Measurements from ENCODE around the gene ABHD12. TPM values are rescaled to one million over a fixed set of nuclear protein-coding genes. Genes with fewer than 3 reads are reported as not detected.
A peak's percentile ranks its signal among the peaks of the same experiment; 100 is the strongest.

ABHD12 gene
- total and polyA plus RNA-seq, 2 donors (not counting 3 experiments of a cell fraction or from before 2014, with no cell fraction given): 19.2 to 36.0 TPM

DNA sequence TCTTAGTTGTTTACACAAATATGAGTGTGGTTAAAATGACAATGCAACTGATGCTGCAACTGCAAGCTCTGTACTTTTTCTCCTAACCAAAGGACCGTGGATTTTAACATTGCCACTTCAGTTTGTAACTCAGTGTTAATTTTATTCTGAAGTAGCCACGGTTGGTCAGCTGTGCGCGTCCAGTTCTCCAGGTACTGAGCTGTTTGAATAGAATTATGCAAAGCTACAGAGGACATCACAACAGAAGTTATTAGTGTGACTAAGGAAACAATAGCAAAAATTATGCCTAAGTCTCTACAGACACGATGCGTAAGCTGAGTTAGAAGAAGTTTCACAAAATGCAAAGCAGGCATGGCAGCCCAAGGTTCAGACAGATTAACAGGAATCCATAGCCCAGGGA, 4.4 kb upstream of the ABHD12 start:
- Histone ChIP-seq H2AFZ (ENCODE audit: low read depth, low read length) (no peak overlapping the region), H3K9me1 (replicated peaks; ENCODE audit: control insufficient read depth, extremely low read depth, insufficient read depth, low read length) (no peaks in the 10 kb centered on the region), H4K20me1 (replicated peaks; ENCODE audit: control insufficient read depth, extremely low read depth, insufficient read depth, low read length) (no peaks in the 10 kb centered on the region), H3K27me3 (ENCODE audit: control insufficient read depth in 2 of 2, insufficient read depth in 2 of 2, low read length in 2 of 2) (peaks cover 0 to 1% of the 10 kb centered on the region in 2 experiments), H3K4me2 (ENCODE audit: insufficient read depth, low read length) (no peak overlapping the region), H3K4me3 (replicated peaks in 1 of 3; ENCODE audit: insufficient read depth in 1 of 3, low read depth in 1 of 3, low read length in 3 of 3) (no peak overlapping the region), H3K79me2 (ENCODE audit: control insufficient read depth, insufficient read depth, low read length) (peaks cover 3% of the 10 kb centered on the region), H3K9ac (replicated peaks; ENCODE audit: extremely low read depth, insufficient read depth, low read length) (no peak overlapping the region), H3K27ac (ENCODE audit: insufficient read depth, low read depth, low read length) (no peak overlapping the region), H3K9me3 (replicated peaks; ENCODE audit: control insufficient read depth, insufficient read depth, low read length) (no peaks in the 10 kb centered on the region), H3K4me1 (ENCODE audit: control insufficient read depth, extremely low read depth, insufficient read depth, low read length) (peaks cover 6% of the 10 kb centered on the region), H3K36me3 (ENCODE audit: control insufficient read depth in 2 of 2, extremely low read depth in 1 of 2, insufficient read depth in 2 of 2, low read length in 2 of 2) (no peaks in the 10 kb centered on the region)
- FAIRE-seq: no peak
- no peak for DNase-seq (ENCODE audit: low read depth, low spot score)
- dilution Hi-C loops (cut with MboI; ENCODE audit: extremely low pct_ligation_motif_present, low sequenced_read_pairs): no loop called here
- BruUV-seq (replicated peaks): no TSS peak
- intact Hi-C loops (cut with micrococcal nuclease): loop anchor here (5.0 to 10.0 kb wide), 3 partner anchors 227 to 338 kb away; partner anchors contain the start of genes ACSS1, NANP and ZNF337
- TF ChIP-seq POLR2AphosphoS5 (IDR thresholded peaks at IDR 0.05; ENCODE audit: insufficient read depth, low read depth, low read length): no peak
- TF ChIP-seq FOS (IDR thresholded peaks at IDR 0.05; ENCODE audit: borderline replicate concordance, insufficient read depth, low read length): no peak
- no peak for TF ChIP-seq MYC (IDR thresholded peaks at IDR 0.05; ENCODE audit: low read depth, low read length)
- TF ChIP-seq, protein P1, sequence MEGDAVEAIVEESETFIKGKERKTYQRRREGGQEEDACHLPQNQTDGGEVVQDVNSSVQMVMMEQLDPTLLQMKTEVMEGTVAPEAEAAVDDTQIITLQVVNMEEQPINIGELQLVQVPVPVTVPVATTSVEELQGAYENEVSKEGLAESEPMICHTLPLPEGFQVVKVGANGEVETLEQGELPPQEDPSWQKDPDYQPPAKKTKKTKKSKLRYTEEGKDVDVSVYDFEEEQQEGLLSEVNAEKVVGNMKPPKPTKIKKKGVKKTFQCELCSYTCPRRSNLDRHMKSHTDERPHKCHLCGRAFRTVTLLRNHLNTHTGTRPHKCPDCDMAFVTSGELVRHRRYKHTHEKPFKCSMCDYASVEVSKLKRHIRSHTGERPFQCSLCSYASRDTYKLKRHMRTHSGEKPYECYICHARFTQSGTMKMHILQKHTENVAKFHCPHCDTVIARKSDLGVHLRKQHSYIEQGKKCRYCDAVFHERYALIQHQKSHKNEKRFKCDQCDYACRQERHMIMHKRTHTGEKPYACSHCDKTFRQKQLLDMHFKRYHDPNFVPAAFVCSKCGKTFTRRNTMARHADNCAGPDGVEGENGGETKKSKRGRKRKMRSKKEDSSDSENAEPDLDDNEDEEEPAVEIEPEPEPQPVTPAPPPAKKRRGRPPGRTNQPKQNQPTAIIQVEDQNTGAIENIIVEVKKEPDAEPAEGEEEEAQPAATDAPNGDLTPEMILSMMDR (IDR thresholded peaks at IDR 0.05; ENCODE audit: extremely low read depth in 1 of 2, insufficient read depth in 1 of 2, low read depth in 1 of 2, low read length in 2 of 2): no peak
- TF ChIP-seq, protein P2, sequence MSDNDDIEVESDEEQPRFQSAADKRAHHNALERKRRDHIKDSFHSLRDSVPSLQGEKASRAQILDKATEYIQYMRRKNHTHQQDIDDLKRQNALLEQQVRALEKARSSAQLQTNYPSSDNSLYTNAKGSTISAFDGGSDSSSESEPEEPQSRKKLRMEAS (IDR thresholded peaks at IDR 0.05; ENCODE audit: insufficient read depth, insufficient read length): no peak
- CTCF ChIA-PET: interaction anchor here (0.7 kb wide), 1 partner anchor 63 kb away, joined by 3 read pairs; no protein-coding TSS in a partner anchor
- POLR2A ChIA-PET: no interaction called here

DNA sequence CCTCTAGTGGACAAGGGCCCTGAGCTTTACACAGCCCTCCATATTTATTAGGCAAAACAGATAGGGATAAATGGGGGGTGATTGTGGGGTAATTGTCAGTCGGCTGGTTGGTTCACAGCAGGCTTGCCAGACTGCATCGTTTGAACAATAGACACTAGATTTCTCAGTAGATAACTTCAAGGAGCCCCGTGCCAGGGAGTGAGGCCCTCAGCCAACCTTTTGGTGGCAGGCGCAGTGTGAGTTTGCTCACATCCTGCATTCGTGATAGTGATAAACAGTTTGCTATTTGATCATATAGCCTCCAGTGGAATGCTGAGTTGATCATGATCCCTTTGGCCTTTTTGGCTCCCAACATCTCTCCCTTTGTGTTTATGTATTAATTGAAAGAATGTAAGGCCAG, 3.6 kb upstream of the ABHD12 start:
- no peaks in the 10 kb centered on the region for H4K20me1 ChIP-seq (replicated peaks; ENCODE audit: control insufficient read depth, extremely low read depth, insufficient read depth, low read length)
- H3K9me3 ChIP-seq (replicated peaks; ENCODE audit: control insufficient read depth, insufficient read depth, low read length): no peaks in the 10 kb centered on the region
- no TSS peak for BruUV-seq (replicated peaks)
- H3K4me3 ChIP-seq (replicated peaks in 1 of 3; ENCODE audit: insufficient read depth in 1 of 3, low read depth in 1 of 3, low read length in 3 of 3): no peak overlapping the region
- CTCF ChIA-PET: no interaction called here
- DNase-seq (ENCODE audit: low read depth, low spot score) (peak; percentile 13), FAIRE-seq (no peak)
- TF ChIP-seq FOS (IDR thresholded peaks at IDR 0.05; ENCODE audit: borderline replicate concordance, insufficient read depth, low read length) (no peak), GATA2 (IDR thresholded peaks at IDR 0.05; ENCODE audit: insufficient read depth, insufficient read length, low read depth, low read length) (peak; percentile 22)
- peaks cover 10% of the 10 kb centered on the region for H3K79me2 ChIP-seq (ENCODE audit: control insufficient read depth, insufficient read depth, low read length)
- no peak overlapping the region for H3K9ac ChIP-seq (replicated peaks; ENCODE audit: extremely low read depth, insufficient read depth, low read length)
- H3K27me3 ChIP-seq (ENCODE audit: control insufficient read depth in 2 of 2, insufficient read depth in 2 of 2, low read length in 2 of 2): peaks cover 0 to 1% of the 10 kb centered on the region in 2 experiments
- intact Hi-C loops (cut with micrococcal nuclease): loop anchor here (5.0 to 10.0 kb wide), 3 partner anchors 228 to 337 kb away; partner anchors contain the start of genes ACSS1, NANP and ZNF337
- H3K36me3 ChIP-seq (ENCODE audit: control insufficient read depth in 2 of 2, extremely low read depth in 1 of 2, insufficient read depth in 2 of 2, low read length in 2 of 2): no peaks in the 10 kb centered on the region
- no peak overlapping the region for H3K4me2 ChIP-seq (ENCODE audit: insufficient read depth, low read length)
- no peak overlapping the region for H3K27ac ChIP-seq (ENCODE audit: insufficient read depth, low read depth, low read length)
- dilution Hi-C loops (cut with MboI; ENCODE audit: extremely low pct_ligation_motif_present, low sequenced_read_pairs): no loop called here
- H3K9me1 ChIP-seq (replicated peaks; ENCODE audit: control insufficient read depth, extremely low read depth, insufficient read depth, low read length): no peaks in the 10 kb centered on the region
- peak overlapping the region; percentile 48 for H2AFZ ChIP-seq (ENCODE audit: low read depth, low read length)
- peaks cover 7% of the 10 kb centered on the region for H3K4me1 ChIP-seq (ENCODE audit: control insufficient read depth, extremely low read depth, insufficient read depth, low read length)
- POLR2A ChIA-PET: no interaction called here
